Measurements from ENCODE around the gene NOVA1. TPM values are rescaled to one million over a fixed set of nuclear protein-coding genes. Genes with fewer than 3 reads are reported as not detected.
A peak's percentile ranks its signal among the peaks of the same experiment; 100 is the strongest.

NOVA1 gene
- total RNA-seq, 4 donors from 2014 or later, result 6.6 to 18.4 (median 8.3) TPM

GRCh38 chr14:26415618-26416123 is 182.2 kb downstream of the NOVA1 start:
- Histone ChIP-seq H3K4me3 (replicated peaks in 1 of 3) (no peak overlapping the region), H3K9me3 (no peaks in the 10 kb centered on the region), H3K36me3 (no peaks in the 10 kb centered on the region), H3K4me1 (no peaks in the 10 kb centered on the region), H3K27me3 (no peaks in the 10 kb centered on the region), H3K27ac (no peak overlapping the region)
- DNase-seq, result peak in 1 of 2 donors; percentile 5
- WGBS, 2 donors, result 68 to 76% methylated on average over 7 of the region's 7 CpGs
- intact Hi-C loops (cut with DNase I), result no loop called here
- TF ChIP-seq POLR2A (IDR thresholded peaks at IDR 0.05) (no peak), CTCF (IDR thresholded peaks at IDR 0.05) (no peak)

- H3K27ac ChIP-seq, result no peak overlapping the region
- no peaks in the 10 kb centered on the region for H3K4me1 ChIP-seq
- H3K27me3 ChIP-seq, result no peaks in the 10 kb centered on the region
- no peaks in the 10 kb centered on the region for H3K9me3 ChIP-seq
- no peak for TF ChIP-seq POLR2A (IDR thresholded peaks at IDR 0.05)
- no peak for TF ChIP-seq CTCF (IDR thresholded peaks at IDR 0.05)
- intact Hi-C loops (cut with DNase I), result no loop called here
- H3K4me3 ChIP-seq (replicated peaks in 1 of 3), result no peak overlapping the region
- DNase-seq, result no peak
- H3K36me3 ChIP-seq, result no peaks in the 10 kb centered on the region
Measured at GRCh38 chr14:26414926-26415325, 182.9 kb downstream of the NOVA1 start.

- no peak overlapping the region for H3K27ac ChIP-seq
- WGBS, 2 donors, result 86 to 89% methylated on average over 1 of the region's 1 CpG
- H3K27me3 ChIP-seq, result no peaks in the 10 kb centered on the region
- no peak for DNase-seq
- intact Hi-C loops (cut with DNase I), result no loop called here
- TF ChIP-seq POLR2A (IDR thresholded peaks at IDR 0.05) (no peak), CTCF (IDR thresholded peaks at IDR 0.05) (no peak)
- H3K9me3 ChIP-seq, result no peaks in the 10 kb centered on the region
- no peaks in the 10 kb centered on the region for H3K4me1 ChIP-seq
- no peaks in the 10 kb centered on the region for H3K36me3 ChIP-seq
- H3K4me3 ChIP-seq (replicated peaks in 1 of 3), result no peak overlapping the region
Measured at GRCh38 chr14:26414103-26414502, 183.7 kb downstream of the NOVA1 start.

- no peaks in the 10 kb centered on the region for H3K4me1 ChIP-seq
- 80 to 82% methylated on average over 3 of the region's 3 CpGs for WGBS, 2 donors
- no peak for DNase-seq
- H3K27ac ChIP-seq, result no peak overlapping the region
- intact Hi-C loops (cut with DNase I), result no loop called here
- H3K27me3 ChIP-seq, result no peaks in the 10 kb centered on the region
- no peak for TF ChIP-seq POLR2A (IDR thresholded peaks at IDR 0.05)
- no peak for TF ChIP-seq CTCF (IDR thresholded peaks at IDR 0.05)
- no peaks in the 10 kb centered on the region for H3K36me3 ChIP-seq
- no peak overlapping the region for H3K4me3 ChIP-seq (replicated peaks in 1 of 3)
- no peaks in the 10 kb centered on the region for H3K9me3 ChIP-seq
Measured at GRCh38 chr14:26412421-26412820, 185.4 kb downstream of the NOVA1 start.

GRCh38 chr14:26410189-26410685 is 187.6 kb downstream of the NOVA1 start:
- DNase-seq, result no peak
- intact Hi-C loops (cut with DNase I), result no loop called here
- Histone ChIP-seq H3K27ac (no peak overlapping the region), H3K36me3 (no peaks in the 10 kb centered on the region), H3K27me3 (no peaks in the 10 kb centered on the region), H3K4me1 (no peaks in the 10 kb centered on the region), H3K9me3 (no peaks in the 10 kb centered on the region), H3K4me3 (replicated peaks in 1 of 3) (no peak overlapping the region)
- TF ChIP-seq POLR2A (IDR thresholded peaks at IDR 0.05), result no peak

GRCh38 chr14:26404927-26405326 is 192.9 kb downstream of the NOVA1 start:
- Histone ChIP-seq H3K36me3 (no peaks in the 10 kb centered on the region), H3K9me3 (no peaks in the 10 kb centered on the region), H3K27me3 (no peaks in the 10 kb centered on the region), H3K4me3 (replicated peaks in 1 of 3) (no peak overlapping the region), H3K27ac (no peak overlapping the region), H3K4me1 (no peaks in the 10 kb centered on the region)
- intact Hi-C loops (cut with DNase I), result no loop called here
- TF ChIP-seq POLR2A (IDR thresholded peaks at IDR 0.05) (no peak), CTCF (IDR thresholded peaks at IDR 0.05) (no peak)
- WGBS, 2 donors, result 83 to 84% methylated on average over 7 of the region's 7 CpGs
- DNase-seq, result no peak
